Endothelial cell of umbilical vein (primary cell): Measurements from ENCODE around the gene CCDC12. TPM values are rescaled to one million over a fixed set of nuclear protein-coding genes. Genes with fewer than 3 reads are reported as not detected.

Experiments
- BruUV-seq: library from RNA; stranded (reverse); fragments of 400-500 nt; replicated peaks from 2 replicates; lab custom pipeline; 2021; lab: Mats Ljungman, UMichigan
- CTCF ChIA-PET: fragments of 300-600, 350-600 bp; sonication (Branson Sonifier 250); formaldehyde crosslinking; loops from one replicate; lab custom pipeline; 2021; ENCODE audit warnings: antibody characterized with exemption, inconsistent platforms; lab: Charles Lee
- POLR2A ChIA-PET: fragments of 300-600, 350-600 bp; sonication (Branson Sonifier 250); formaldehyde crosslinking; loops from one replicate; lab custom pipeline; 2021; ENCODE audit warnings: antibody characterized with exemption, inconsistent platforms; lab: Charles Lee
- DNase-seq: peaks from one replicate; pipeline ENCODE4 v3.0.0-alpha.2; 2011; ENCODE audit warnings: low read depth, low spot score
- FAIRE-seq: peaks from 2 replicates; lab custom pipeline; 2011; peaks lifted over from hg19 to GRCh38; lab: Jason Lieb, UNC
- H2AFZ ChIP-seq: 2 replicates; pipeline ENCODE4 v1.6.0; 2012; ENCODE audit warnings: low read depth, low read length, control low read depth, inconsistent platforms
- H3K27ac ChIP-seq: 2 replicates; pipeline ENCODE4 v1.5.1; 2011; ENCODE audit warnings: low read depth, mild to moderate bottlenecking, control low read depth, low read length, moderate library complexity; ENCODE audit not compliant: insufficient read depth
- H3K27me3 ChIP-seq, 2 experiments: 2 replicates each; pipeline versions ENCODE4 v1.6.0 to v1.6.1; 2011; ENCODE audit warnings: low read length in 2 of 2, mixed read lengths in 1 of 2; ENCODE audit not compliant: control insufficient read depth in 2 of 2, insufficient read depth in 2 of 2
- H3K36me3 ChIP-seq, 2 experiments: 2 replicates in 1 of 2; 3 replicates in 1 of 2; pipeline ENCODE4 v1.5.1; 2011; ENCODE audit warnings: low read length in 2 of 2, mild to moderate bottlenecking in 1 of 2, moderate library complexity in 1 of 2; ENCODE audit not compliant: control insufficient read depth in 2 of 2, insufficient read depth in 2 of 2; ENCODE audit errors: extremely low read depth in 1 of 2
- H3K4me1 ChIP-seq: 3 replicates; pipeline ENCODE4 v1.5.1; 2011; ENCODE audit warnings: mild to moderate bottlenecking, low read length; ENCODE audit not compliant: control insufficient read depth, insufficient read depth; ENCODE audit errors: extremely low read depth
- H3K4me2 ChIP-seq: 2 replicates; pipeline ENCODE4 v1.6.1; 2011; ENCODE audit warnings: low read length, control low read depth, mixed read lengths; ENCODE audit not compliant: insufficient read depth
- H3K4me3 ChIP-seq, 3 experiments: fragments of 200-600 bp in 1 of 3; sonication (generic), shearing (Covaris generic) in 1 of 3; replicated peaks in 1 of 3; 2 replicates each; pipeline ENCODE4 v1.5.1; 2011 to 2016; ENCODE audit warnings: control low read depth in 3 of 3, low read length in 3 of 3, mild to moderate bottlenecking in 2 of 3, inconsistent platforms in 1 of 3, low read depth in 1 of 3, moderate library complexity in 1 of 3; ENCODE audit not compliant: insufficient read depth in 1 of 3
- H3K79me2 ChIP-seq: 2 replicates; pipeline ENCODE4 v1.6.0; 2012; ENCODE audit warnings: low read length, inconsistent platforms; ENCODE audit not compliant: control insufficient read depth, insufficient read depth
- H3K9ac ChIP-seq: replicated peaks from 2 replicates; pipeline ENCODE3; 2011; ENCODE audit warnings: low read length, control low read depth; ENCODE audit not compliant: insufficient read depth; ENCODE audit errors: extremely low read depth
- H3K9me1 ChIP-seq: replicated peaks from 3 replicates; pipeline ENCODE4 v1.6.0; 2011; ENCODE audit warnings: mild to moderate bottlenecking, low read length; ENCODE audit not compliant: control insufficient read depth, insufficient read depth; ENCODE audit errors: extremely low read depth
- H3K9me3 ChIP-seq: replicated peaks from 2 replicates; pipeline ENCODE4 v1.5.1; 2012; ENCODE audit warnings: low read length, inconsistent platforms; ENCODE audit not compliant: control insufficient read depth, insufficient read depth
- H4K20me1 ChIP-seq: replicated peaks from 2 replicates; pipeline ENCODE3; 2011; ENCODE audit warnings: mild to moderate bottlenecking, low read length; ENCODE audit not compliant: control insufficient read depth, insufficient read depth; ENCODE audit errors: extremely low read depth
- CTCF ChIP-seq, 2 donors: IDR thresholded peaks; 1 replicate in 1 of 2; 2 replicates in 1 of 2; pipeline ENCODE4 v1.5.1; 2011; ENCODE audit warnings: low read length in 2 of 2, mild to moderate bottlenecking in 2 of 2, moderate library complexity in 2 of 2, control low read depth in 1 of 2, inconsistent platforms in 1 of 2, low read depth in 1 of 2; ENCODE audit not compliant: insufficient read depth in 1 of 2; ENCODE audit errors: extremely low read depth in 1 of 2
- EZH2 ChIP-seq: IDR thresholded peaks from 2 replicates; pipeline ENCODE4 v1.6.1; 2012; ENCODE audit warnings: borderline replicate concordance, low read depth, mild to moderate bottlenecking, moderate library complexity, low read length, inconsistent platforms; ENCODE audit not compliant: severe bottlenecking
- FOS ChIP-seq: IDR thresholded peaks from 2 replicates; pipeline ENCODE4 v1.6.1; 2011; ENCODE audit warnings: mild to moderate bottlenecking, low read length, moderate library complexity, borderline replicate concordance; ENCODE audit not compliant: insufficient read depth
- GATA2 ChIP-seq: IDR thresholded peaks from 2 replicates; pipeline ENCODE4 v1.7.0; 2011; ENCODE audit warnings: low read depth, mild to moderate bottlenecking, moderate library complexity, mixed read lengths, low read length; ENCODE audit not compliant: insufficient read length, insufficient read depth
- JUN ChIP-seq: IDR thresholded peaks from 2 replicates; pipeline ENCODE4 v1.6.1; 2011; ENCODE audit warnings: borderline replicate concordance, low read depth; ENCODE audit not compliant: insufficient read length, insufficient read depth
- MAX ChIP-seq: IDR thresholded peaks from 2 replicates; pipeline ENCODE4 v1.6.1; 2011; ENCODE audit not compliant: insufficient read depth, insufficient read length
- MYC ChIP-seq: IDR thresholded peaks from one replicate; pipeline ENCODE4 v1.6.1; 2011; ENCODE audit warnings: mild to moderate bottlenecking, low read depth, low read length
- POLR2A ChIP-seq: IDR thresholded peaks from 2 replicates; pipeline ENCODE4 v1.6.1; 2012; ENCODE audit warnings: low read depth, mild to moderate bottlenecking, control low read depth, low read length
- POLR2AphosphoS5 ChIP-seq: IDR thresholded peaks from 2 replicates; pipeline ENCODE4 v1.6.1; 2012; ENCODE audit warnings: low read depth, mild to moderate bottlenecking, control low read depth, low read length, moderate library complexity; ENCODE audit not compliant: insufficient read depth
- dilution Hi-C: fragments of 300-500 bp; cut with MboI; formaldehyde crosslinking; loops from one replicate; pipeline ENCODE4 v1.15.0; 2019; ENCODE audit warnings: low sequenced_read_pairs; ENCODE audit not compliant: extremely low pct_ligation_motif_present
- intact Hi-C: fragments of 100-400 bp; cut with micrococcal nuclease; formaldehyde crosslinking; loops from one replicate; pipeline ENCODE4 v1.10.0; 2022
- polyA plus RNA-seq, 4 experiments: library from polyadenylated mRNA; depleted of rRNA in 3 of 4; stranded (reverse) in 3 of 4; unstranded in 1 of 4; fragments of >200 nt; gene quantifications; 2 replicates each; pipeline versions ENCODE4 v1.2.1 to v1.2.3, GENCODE V29; 2011 to 2012; ENCODE audit warnings: missing spikeins in 1 of 4
- total RNA-seq: library from RNA; stranded (reverse); gene quantifications from 2 replicates; pipeline ENCODE4 v1.2.3, GENCODE V29; 2021

CCDC12 gene
- total and polyA plus RNA-seq, 2 donors (not counting 3 experiments of a cell fraction or from before 2014, with no cell fraction given) = 35.1 to 50.5 TPM

DNA sequence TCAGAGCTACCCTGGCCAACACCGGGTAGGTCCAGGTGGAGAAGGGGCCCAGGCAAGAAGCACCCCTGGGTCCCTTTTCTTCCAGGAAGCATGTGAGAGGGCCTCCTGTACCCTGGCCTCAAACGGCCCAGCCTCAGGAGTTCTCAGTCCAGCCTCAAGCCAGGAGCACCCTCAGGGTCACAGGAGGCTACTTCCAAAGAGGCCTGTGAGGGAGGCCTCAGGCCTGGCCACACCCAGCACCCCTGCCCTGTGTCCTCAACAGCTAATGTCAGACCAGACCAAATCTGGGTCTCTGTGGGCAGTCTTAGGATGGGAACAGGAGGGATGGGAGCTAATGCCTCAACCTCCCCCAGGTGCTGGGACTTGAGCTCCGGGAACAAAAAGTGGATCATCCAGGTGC, 75.5 kb downstream of the CCDC12 start:
- H3K9me3 ChIP-seq = no peaks in the 10 kb centered on the region
- ChIA-PET CTCF (interaction anchor here (0.6 to 2.4 kb wide), 6 partner anchors 8 to 963 kb away, joined by 3 to 15 read pairs (median 4); no protein-coding TSS in a partner anchor), POLR2A (no interaction called here)
- H4K20me1 ChIP-seq = no peaks in the 10 kb centered on the region
- H3K4me3 ChIP-seq = no peak overlapping the region
- no peaks in the 10 kb centered on the region for H3K9me1 ChIP-seq
- no peaks in the 10 kb centered on the region for H3K36me3 ChIP-seq
- H3K79me2 ChIP-seq = no peaks in the 10 kb centered on the region
- no peak for FAIRE-seq
- intact Hi-C loops (no loop called here), dilution Hi-C loops (no loop called here)
- no TSS peak for BruUV-seq
- H2AFZ ChIP-seq = no peak overlapping the region
- peaks cover 8% of the 10 kb centered on the region for H3K4me1 ChIP-seq
- no peak overlapping the region for H3K27ac ChIP-seq
- no peak for TF ChIP-seq POLR2AphosphoS5
- no peaks in the 10 kb centered on the region for H3K27me3 ChIP-seq
- no peak overlapping the region for H3K9ac ChIP-seq
- no peak overlapping the region for H3K4me2 ChIP-seq
- DNase-seq = no peak

DNA sequence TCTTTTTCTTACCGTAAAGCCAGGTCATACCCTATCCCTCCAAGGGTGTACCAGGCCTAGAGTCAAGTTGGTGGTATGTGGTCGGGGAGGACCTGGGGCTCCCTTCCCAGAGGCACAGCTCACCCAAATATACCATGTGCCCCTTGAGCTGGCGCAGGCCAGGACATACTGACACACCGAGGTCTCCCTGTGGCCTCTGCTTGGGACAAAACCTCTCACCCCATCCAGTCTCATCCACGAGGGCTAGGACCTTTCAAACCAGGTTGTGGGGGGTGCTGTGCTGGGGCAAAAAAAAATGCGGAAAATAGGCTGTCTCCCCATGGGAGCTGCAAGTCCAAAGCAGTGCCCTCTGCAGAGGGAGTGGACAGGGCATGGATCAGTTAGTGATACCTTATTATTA, 76.2 kb downstream of the CCDC12 start:
- DNase-seq = no peak
- Histone ChIP-seq H3K9me3 (no peaks in the 10 kb centered on the region), H3K9me1 (no peaks in the 10 kb centered on the region), H3K36me3 (no peaks in the 10 kb centered on the region), H4K20me1 (no peaks in the 10 kb centered on the region), H2AFZ (no peak overlapping the region), H3K27me3 (no peaks in the 10 kb centered on the region), H3K9ac (no peak overlapping the region), H3K4me1 (peaks cover 8% of the 10 kb centered on the region), H3K4me2 (no peak overlapping the region), H3K27ac (no peak overlapping the region), H3K79me2 (no peaks in the 10 kb centered on the region), H3K4me3 (no peak overlapping the region)
- dilution Hi-C loops (no loop called here), intact Hi-C loops (no loop called here)
- POLR2A ChIA-PET = interaction anchor here (0.5 kb wide), 1 partner anchor 77 kb away, joined by 4 read pairs; no protein-coding TSS in a partner anchor
- CTCF ChIA-PET = interaction anchor here (1.2 to 2.4 kb wide), 4 partner anchors 9 to 237 kb away, joined by 3 to 15 read pairs (median 6); no protein-coding TSS in a partner anchor
- BruUV-seq = no TSS peak
- no peak for FAIRE-seq
- no peak for TF ChIP-seq POLR2AphosphoS5
- no peak for TF ChIP-seq POLR2A
- TF ChIP-seq CTCF (IDR thresholded peaks at IDR 0.05; ENCODE audit: extremely low read depth in 1 of 2, insufficient read depth in 1 of 2, low read depth in 1 of 2, low read length in 2 of 2) = no peak
- TF ChIP-seq GATA2 = no peak
- TF ChIP-seq FOS = no peak
- no peak for TF ChIP-seq MYC
- no peak for TF ChIP-seq JUN
- TF ChIP-seq MAX = no peak
- no peak for TF ChIP-seq EZH2
